HL-60/S4 (cell line): ENCODE data around the gene FRMD8.

Experiments used
- in situ Hi-C: fragments of 300-500 bp; cut with MboI; formaldehyde crosslinking; loops from 2 replicates; pipeline ENCODE4 v1.14.3; 2022; ENCODE audit warnings: low sequenced_read_pairs

The FRMD8 gene

GRCh38 chr11:65375012-65375411 lies 11.4 kb upstream of the FRMD8 start:
- in situ Hi-C loops: no loop called here

GRCh38 chr11:65376138-65376713 lies 10.2 kb upstream of the FRMD8 start:
- in situ Hi-C loops: no loop called here

- in situ Hi-C loops: no loop called here
Measured at GRCh38 chr11:65377036-65377435, 9.4 kb upstream of the FRMD8 start.

GRCh38 chr11:65377777-65378176 lies 8.7 kb upstream of the FRMD8 start:
- in situ Hi-C loops: no loop called here

GRCh38 chr11:65378208-65378927 lies 8.1 kb upstream of the FRMD8 start:
- in situ Hi-C loops: no loop called here

- in situ Hi-C loops: no loop called here
Measured at GRCh38 chr11:65378928-65379638, 7.4 kb upstream of the FRMD8 start.

GRCh38 chr11:65379698-65380459 lies 6.6 kb upstream of the FRMD8 start:
- in situ Hi-C loops: no loop called here

GRCh38 chr11:65380460-65381119 lies 5.8 kb upstream of the FRMD8 start:
- in situ Hi-C loops: no loop called here

GRCh38 chr11:65381716-65382032 lies 4.8 kb upstream of the FRMD8 start:
- in situ Hi-C loops: no loop called here

- in situ Hi-C loops: no loop called here
Measured at GRCh38 chr11:65382033-65382803, 4.2 kb upstream of the FRMD8 start, which contains the start of gene SLC25A45. SLC25A45 (minus strand) TSS chr11:65382646; CDS start chr11:65381951, 695 bp downstream.

GRCh38 chr11:65382804-65383368 lies 3.6 kb upstream of the FRMD8 start:
- in situ Hi-C loops: no loop called here

- in situ Hi-C loops: no loop called here
Measured at GRCh38 chr11:65383778-65384177, 2.7 kb upstream of the FRMD8 start.

GRCh38 chr11:65384301-65384889 lies 2.0 kb upstream of the FRMD8 start:
- in situ Hi-C loops: no loop called here

- in situ Hi-C loops: no loop called here
Measured at GRCh38 chr11:65388731-65389130, 2.3 kb downstream of the FRMD8 start.

- in situ Hi-C loops: no loop called here
Measured at GRCh38 chr11:65389294-65389980, 3.0 kb downstream of the FRMD8 start.

GRCh38 chr11:65390099-65390941 lies 3.9 kb downstream of the FRMD8 start:
- in situ Hi-C loops: no loop called here

- in situ Hi-C loops: no loop called here
Measured at GRCh38 chr11:65390996-65391395, 4.6 kb downstream of the FRMD8 start.
